ENCODE measurements around the gene SALL3.

DNA sequence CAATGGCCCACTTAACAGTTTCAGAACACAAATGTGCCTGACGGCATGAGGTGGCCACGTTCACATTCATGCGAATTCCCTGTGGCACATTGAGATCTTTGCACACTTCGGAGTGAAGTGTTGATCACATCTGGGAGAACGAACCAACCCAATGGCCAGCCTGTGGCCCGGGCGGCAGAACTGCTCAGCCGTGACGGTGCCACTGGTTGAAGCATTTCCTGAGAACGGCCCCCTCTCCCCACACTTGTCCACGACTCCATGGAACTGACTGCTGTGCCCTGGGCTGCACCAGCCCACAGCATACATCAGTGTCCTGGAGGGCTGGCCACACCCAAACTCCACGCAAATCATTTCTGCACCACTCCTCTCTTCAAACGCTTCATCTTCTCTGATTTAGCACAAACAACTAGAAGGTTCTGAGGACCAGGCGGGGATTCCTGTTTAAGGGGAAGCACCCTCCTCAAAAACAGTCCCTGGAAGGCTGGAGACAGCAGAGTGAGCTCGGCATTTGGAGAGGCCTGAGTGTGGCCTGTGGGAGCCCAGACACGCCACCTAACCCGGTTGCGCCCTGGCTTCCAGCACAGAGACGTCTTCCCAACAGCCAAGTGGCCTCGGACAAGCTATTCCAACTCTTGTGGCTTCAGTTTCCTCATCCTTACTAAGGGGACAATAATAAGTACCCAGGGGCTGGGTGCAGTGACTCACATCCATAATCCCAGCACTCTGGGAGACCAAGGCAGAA is 9.9 kb upstream of the SALL3 start:
- no peak for TF ChIP-seq POLR2A (IDR thresholded peaks at IDR 0.05)
- TF ChIP-seq, protein P1, sequence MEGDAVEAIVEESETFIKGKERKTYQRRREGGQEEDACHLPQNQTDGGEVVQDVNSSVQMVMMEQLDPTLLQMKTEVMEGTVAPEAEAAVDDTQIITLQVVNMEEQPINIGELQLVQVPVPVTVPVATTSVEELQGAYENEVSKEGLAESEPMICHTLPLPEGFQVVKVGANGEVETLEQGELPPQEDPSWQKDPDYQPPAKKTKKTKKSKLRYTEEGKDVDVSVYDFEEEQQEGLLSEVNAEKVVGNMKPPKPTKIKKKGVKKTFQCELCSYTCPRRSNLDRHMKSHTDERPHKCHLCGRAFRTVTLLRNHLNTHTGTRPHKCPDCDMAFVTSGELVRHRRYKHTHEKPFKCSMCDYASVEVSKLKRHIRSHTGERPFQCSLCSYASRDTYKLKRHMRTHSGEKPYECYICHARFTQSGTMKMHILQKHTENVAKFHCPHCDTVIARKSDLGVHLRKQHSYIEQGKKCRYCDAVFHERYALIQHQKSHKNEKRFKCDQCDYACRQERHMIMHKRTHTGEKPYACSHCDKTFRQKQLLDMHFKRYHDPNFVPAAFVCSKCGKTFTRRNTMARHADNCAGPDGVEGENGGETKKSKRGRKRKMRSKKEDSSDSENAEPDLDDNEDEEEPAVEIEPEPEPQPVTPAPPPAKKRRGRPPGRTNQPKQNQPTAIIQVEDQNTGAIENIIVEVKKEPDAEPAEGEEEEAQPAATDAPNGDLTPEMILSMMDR (IDR thresholded peaks at IDR 0.05), result no peak
- TF ChIP-seq EP300 (IDR thresholded peaks at IDR 0.05; ENCODE audit: low read depth), result no peak
